ENCODE results near the gene ZNF425.
"Not testable (repeated sequence)": the region's sequence is repeated elsewhere in the genome, so short reads cannot be mapped to it uniquely, and the experiment has no call there.

DNA sequence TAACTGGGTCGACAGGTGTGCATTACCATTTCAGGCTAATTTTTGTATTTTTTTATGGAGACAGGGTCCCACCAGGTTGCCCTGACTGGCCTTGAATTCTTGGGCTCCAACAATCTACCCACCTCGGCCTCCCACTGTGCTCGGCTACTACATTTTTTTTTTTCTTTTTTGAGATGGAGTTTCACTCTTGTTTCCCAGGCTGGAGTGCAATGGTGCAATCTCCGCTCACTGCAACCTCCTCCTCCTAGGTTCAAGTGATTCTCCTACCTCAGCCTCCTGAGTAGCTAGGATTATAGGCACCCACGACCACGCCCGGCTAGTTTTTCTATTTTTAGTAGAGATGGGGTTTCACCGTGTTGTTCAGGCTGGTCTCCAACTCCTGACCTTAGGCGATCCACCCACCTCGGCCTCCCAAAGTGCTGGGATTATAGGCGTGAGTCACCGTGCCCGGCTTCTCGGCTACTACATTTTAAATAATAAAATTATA is 18.4 kb upstream of the ZNF425 start:
- TF ChIP-seq, protein P1, sequence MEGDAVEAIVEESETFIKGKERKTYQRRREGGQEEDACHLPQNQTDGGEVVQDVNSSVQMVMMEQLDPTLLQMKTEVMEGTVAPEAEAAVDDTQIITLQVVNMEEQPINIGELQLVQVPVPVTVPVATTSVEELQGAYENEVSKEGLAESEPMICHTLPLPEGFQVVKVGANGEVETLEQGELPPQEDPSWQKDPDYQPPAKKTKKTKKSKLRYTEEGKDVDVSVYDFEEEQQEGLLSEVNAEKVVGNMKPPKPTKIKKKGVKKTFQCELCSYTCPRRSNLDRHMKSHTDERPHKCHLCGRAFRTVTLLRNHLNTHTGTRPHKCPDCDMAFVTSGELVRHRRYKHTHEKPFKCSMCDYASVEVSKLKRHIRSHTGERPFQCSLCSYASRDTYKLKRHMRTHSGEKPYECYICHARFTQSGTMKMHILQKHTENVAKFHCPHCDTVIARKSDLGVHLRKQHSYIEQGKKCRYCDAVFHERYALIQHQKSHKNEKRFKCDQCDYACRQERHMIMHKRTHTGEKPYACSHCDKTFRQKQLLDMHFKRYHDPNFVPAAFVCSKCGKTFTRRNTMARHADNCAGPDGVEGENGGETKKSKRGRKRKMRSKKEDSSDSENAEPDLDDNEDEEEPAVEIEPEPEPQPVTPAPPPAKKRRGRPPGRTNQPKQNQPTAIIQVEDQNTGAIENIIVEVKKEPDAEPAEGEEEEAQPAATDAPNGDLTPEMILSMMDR (IDR thresholded peaks at IDR 0.05), result not testable (repeated sequence)
- not testable (repeated sequence) for TF ChIP-seq POLR2A, EP300 (IDR thresholded peaks at IDR 0.05)
